HG03378 (cell line): ENCODE data around the gene MYOC.

Experiments used
- ATAC-seq: cut with Tn5 transposase; IDR thresholded peaks from one replicate; pipeline ENCODE4 v1.9.1; 2021; ENCODE audit warnings: mild to moderate bottlenecking, moderate library complexity; ENCODE audit not compliant: unreplicated experiment

Gene MYOC

DNA sequence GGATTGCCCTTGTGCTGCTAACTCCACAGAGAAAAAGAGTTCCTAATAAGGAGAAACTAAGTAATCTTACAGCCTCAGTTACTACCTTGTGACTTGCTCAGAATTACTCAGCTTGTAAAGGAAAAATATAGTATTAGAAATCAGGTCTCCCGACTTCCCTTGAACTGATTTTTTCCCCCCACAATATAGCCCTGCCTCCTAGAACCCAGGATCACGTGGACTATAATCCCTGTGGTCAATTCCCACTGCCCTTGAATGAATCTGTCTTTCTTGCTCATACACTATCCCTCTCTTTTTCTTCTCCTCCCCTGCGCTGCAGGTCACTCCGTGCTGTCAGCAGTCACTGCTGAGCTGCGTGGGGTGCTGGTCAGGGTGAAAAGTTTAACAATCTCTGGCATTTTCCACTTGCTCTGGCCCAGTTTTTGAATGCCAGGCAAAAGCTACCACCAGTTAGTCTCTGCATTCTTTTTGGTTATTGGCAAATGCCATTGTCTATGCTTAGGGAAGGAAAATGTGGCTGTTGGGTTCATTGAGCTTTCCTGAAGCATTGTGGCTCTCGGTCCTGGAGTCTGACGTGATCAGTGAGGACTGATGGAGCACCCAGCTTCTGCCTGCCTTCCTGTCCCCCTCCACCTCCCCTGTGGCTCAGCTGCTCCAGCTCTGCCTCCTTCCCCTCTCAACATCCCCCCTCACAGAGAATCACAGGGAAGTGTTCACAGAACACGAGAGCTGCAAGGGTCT, 1.9 kb upstream of the MYOC start:
- no peak for ATAC-seq

DNA sequence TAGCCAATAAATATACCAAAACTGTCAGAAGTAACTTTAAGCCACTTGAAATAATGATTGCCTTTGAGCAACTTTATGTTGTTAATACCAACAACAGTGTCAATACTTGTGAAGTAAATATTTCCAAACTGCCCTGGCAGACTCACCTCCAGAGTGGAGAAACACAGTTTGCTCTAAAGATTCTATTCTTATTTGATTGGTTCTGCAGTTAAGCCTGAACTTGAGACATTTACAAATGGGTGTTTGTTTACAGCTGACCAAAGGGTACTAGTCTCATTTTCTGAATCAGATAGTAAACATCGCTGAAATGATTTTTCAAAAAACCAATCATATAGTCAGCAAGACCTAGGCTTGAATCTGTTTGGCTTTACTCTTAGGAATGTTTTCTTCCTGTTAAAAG, 1.3 kb upstream of the MYOC start:
- no peak for ATAC-seq

DNA sequence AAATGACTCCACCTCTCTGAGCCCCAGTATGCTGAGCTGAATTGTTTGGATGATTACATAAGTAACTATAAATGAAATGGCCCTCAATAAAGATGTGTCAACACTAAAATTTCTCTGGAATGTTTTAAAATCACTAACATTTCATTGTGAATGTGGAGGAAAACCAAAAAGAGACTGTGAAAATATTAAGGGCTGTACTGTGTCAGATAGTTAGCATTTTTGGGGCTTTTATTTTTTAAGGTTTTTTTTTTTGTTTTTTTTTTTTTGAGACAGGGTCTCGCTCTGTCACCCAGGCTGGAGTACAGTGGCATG, 6.3 kb downstream of the MYOC start:
- ATAC-seq = no peak

DNA sequence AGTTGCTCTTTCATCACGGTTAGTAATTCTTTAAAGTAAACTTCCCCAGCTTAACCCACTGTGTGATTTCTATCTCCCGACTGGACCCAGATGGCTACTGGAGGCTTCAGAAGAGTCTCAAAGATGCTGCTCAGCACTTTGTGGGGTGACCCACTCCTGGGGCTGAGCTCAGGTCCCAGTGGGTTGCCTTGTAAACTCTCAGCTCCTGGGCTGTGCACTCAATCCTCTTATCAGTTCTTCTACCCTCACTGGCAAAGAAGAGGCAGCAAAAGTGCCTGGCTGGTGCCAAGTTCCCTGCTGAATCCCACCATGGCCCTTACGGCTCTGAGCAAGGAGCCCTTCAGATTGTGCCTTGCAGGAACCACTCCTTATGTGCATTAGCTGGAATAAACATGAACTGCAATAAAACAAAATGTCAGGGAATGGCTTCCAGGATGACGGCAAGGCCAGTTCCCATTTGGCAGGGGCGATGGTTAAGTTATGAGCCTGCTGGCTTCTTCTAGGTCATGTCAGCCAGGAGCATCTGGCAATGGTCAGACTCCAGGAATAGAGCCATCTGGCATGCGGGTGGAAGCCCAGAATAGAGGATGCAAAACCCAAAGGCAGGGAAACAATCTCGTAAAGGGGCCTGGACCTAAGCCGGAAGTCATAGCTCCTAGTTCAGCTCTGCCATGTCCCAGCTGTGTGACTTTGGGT, 6.8 kb downstream of the MYOC start:
- no peak for ATAC-seq

DNA sequence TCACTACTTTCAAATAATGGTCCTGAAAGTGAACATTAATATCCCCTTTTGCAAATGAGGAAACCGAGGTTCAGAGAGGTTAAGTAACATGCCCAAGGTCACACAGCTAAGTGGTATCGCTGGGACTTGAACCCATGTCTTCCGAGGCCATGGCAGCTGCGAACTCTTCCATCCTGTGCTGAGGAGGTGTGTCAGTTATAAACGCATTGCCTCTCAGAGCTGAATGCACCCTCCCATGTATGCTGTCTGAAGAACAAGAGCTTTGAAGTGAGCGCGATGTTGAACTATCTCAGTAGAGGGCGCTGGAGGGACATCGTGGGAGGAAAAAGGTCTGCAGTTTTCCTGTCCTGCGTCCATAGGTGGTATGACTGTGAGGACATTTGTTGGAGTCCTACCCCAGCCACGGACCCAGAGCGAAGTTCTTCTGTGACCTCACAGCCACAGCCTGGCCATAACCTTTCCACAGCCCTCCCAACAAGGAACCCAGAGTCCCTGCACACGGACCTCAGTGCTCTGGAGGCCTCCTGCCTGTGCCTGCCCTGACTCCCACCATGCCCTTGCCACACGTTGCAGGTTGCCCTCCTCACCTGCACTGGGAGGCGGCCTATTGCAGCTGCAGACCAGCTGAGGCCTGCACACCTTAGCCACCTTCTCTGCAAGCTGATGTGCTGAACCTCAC, 7.5 kb downstream of the MYOC start:
- ATAC-seq = peak; percentile 73

DNA sequence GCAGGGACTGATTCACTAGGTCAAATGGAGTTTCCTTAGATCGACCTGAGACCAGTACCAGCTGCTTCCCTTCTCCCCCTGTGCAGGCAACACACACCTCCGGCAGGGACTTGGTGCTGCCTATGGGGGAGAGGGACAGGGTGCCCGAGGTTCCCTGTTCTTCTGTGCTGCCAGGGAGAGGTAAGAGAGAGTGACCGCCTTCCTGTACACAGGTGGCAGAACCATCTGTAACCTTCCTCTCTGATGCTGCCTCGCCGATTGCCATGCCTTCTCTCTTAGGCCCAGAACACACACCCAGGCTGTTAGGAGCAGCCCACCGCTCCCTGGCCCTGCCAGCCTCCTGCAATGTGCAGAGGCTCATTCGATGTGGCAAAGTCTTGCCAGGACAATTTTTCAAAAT, 9.3 kb downstream of the MYOC start:
- no peak for ATAC-seq

DNA sequence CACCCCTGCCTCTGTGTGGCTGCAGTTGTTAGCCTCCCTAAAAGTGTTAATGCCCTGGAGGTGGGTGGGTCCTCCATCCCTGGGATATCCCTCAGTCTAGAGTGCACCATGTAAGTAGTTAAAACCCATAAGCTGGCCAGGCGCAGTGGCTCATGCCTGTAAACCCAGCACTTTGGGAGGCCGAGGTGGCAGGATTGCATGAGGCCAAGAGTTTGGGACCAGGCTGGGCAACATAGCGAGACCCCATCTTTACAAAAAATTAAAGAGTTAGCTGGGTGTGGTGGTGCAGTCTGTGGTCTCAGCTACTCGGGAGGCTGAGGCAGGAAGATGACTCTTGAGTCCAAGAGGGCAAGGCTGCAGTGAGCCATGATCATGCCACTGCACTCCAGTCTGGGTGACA, 10.3 kb downstream of the MYOC start:
- ATAC-seq = no peak

DNA sequence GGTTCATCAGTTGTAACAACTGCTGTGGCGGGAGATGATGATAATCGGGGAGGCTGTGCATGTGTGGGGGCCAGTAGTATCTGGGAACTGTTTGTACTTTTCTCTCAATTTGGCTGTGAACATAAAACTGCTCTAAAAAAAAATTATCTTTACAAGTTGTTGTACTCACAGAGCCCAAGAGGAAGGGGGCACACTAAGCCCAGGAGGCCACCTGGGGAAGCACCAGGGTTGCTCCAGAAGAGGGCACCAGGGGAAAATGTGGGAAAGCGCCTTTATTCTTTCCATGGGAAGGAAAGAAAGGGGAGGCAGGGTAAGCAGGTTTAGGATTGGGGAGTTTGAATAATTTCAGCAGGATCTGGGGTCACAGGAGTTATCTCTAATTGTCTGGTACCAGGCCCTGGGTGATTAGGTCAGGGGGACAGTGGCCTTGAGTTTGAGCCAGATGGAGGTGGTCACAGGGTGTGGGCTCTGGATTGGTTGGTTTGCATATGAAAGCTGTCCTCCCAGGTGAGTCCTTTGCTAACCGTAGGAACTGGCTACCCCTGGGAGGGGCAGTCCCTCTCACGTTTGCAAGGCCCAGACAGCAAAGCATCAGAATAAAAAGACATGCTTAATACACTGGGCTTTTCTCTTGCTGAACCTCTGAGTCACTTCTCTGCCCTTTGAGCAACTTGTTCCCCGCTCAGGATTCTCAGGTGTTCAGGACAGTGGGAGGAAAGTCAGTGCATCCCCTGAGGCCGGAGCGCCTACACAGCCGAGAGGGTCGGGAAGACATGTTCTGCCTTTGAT, 11.2 kb downstream of the MYOC start:
- no peak for ATAC-seq

DNA sequence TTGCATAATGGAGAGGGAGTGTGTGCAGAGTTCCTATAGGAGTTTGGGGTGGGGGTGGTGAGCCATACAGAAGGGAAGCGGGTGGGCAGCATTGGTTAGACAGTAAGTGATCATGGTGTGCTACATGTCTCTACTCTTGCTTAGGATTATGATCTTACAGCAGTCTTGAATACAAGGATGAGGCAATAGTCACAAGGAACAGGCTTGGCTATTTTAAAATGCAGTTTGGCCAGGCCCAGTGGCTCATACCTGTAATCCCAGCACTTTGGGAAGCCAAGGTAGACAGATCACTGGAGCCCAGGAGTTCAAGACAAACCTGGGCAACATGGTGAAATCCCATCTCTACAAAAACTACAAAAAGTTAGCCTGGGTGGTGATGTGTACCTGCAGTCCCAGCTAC, 12.3 kb downstream of the MYOC start:
- no peak for ATAC-seq

DNA sequence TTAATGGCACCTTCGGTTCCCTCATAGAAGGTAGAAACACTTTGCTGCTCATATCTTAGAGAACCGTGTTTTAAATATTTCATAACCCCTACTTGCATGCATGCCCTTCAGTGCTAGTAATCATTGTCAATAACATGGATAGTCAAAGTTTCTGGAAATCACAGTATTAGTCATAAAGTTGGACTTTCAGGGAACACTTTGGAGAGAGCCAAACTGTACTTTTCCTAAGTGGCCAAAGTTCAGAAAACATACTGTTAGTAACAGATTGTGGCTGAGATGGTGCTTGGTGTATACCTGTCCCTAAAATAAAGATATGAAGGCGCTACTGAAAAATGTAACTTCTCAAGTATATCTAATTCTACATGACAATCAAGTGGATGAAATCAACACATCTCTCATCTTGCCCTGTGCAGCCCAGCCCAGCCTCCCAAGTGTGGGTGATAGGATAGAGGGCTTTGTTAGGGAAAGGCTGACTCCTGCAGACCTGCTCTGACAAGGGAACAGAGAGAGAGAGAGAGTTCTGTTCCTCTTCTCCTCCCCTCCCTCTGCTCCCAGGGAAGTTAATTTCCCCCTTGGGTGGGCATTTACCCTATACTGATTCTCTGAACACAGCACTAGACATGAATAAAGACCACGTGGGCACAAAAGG, 14.4 kb downstream of the MYOC start:
- no peak for ATAC-seq

DNA sequence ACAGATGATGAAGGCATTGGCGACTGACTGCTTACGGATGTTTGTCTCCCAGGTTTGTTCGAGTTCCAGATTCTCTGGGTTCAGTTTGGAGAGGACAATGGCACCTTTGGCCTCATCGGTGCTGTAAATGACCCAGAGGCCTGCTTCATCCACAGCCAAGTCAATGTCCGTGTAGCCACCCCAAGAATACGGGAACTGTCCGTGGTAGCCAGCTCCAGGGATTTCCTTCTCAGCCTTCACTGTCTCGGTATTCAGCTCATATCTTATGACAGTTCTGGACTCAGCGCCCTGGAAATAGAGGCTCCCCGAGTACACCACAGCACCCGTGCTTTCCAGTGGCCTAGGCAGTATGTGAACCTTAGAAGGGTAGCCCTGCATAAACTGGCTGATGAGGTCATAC, 16.3 kb downstream of the MYOC start:
- no peak for ATAC-seq

DNA sequence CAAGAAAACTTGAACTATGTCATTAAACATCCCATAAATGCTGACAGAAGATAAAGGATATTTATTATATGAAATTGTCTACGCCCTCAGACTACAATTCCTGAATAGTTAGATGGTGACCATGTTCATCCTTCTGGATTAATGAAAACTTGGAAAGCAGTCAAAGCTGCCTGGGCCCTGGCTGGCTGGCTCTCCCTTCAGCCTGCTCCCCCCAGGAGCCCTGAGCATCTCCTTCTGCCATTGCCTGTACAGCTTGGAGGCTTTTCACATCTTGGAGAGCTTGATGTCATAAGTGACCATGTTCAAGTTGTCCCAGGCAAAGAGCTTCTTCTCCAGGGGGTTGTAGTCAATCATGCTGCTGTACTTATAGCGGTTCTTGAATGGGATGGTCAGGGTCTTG, 16.8 kb downstream of the MYOC start:
- no peak for ATAC-seq

DNA sequence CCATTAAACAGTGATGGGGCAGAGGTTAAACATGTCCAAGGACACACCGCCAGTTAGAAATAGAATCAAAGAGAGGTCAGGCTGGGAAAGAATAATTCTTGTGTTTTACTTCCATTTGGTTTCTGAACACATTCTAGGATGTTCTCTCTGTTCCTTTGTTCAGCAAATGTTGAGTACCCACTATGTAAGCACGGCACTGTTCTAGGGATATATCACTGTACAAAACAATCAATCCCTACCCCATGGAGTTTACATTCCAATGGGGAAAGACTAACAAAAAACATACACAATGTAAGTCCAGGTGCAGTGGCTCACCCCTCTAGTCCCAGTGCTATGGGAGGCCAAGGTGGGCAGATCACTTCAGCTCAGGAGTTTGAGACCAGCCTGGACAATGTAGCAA, 24.3 kb downstream of the MYOC start:
- ATAC-seq = no peak

DNA sequence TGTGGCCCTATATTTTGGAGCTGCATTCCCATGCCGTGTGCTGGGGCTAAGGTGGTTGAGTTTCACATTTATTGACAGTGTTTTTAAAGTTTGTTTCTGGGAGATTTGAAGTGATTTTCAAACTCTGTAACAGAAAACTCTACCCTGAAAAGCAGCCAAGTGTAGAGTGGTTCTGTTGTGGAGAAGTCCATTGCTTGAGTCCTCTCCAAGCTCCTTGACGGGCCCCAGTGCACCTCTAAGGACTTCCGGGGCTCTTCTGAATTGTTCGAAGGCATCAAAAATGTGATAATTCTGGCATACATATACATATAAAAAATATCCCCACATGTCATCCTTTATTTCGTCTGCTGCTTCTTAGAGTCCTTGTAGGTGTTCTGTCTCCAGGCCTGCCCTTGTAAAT, 25.5 kb downstream of the MYOC start:
- no peak for ATAC-seq

DNA sequence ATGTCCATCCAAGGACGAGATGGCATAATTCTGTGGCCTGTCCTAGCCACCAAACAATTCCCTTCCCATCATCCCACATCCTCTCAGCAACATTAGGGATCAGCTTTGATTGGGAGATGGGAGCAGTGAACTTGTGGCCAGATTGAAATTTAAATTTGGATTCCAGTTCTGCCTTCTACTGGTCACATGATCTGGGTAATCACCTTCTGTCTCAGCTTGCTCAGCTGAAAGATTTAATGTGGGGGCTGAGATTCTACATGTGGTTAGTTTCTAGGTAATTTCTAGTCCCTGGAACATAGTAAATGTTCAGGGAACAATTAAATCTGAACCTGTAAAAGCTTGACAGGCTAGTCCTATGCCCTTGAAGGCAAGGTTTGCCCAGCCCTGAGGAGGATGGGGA, 27.3 kb downstream of the MYOC start:
- no peak for ATAC-seq

DNA sequence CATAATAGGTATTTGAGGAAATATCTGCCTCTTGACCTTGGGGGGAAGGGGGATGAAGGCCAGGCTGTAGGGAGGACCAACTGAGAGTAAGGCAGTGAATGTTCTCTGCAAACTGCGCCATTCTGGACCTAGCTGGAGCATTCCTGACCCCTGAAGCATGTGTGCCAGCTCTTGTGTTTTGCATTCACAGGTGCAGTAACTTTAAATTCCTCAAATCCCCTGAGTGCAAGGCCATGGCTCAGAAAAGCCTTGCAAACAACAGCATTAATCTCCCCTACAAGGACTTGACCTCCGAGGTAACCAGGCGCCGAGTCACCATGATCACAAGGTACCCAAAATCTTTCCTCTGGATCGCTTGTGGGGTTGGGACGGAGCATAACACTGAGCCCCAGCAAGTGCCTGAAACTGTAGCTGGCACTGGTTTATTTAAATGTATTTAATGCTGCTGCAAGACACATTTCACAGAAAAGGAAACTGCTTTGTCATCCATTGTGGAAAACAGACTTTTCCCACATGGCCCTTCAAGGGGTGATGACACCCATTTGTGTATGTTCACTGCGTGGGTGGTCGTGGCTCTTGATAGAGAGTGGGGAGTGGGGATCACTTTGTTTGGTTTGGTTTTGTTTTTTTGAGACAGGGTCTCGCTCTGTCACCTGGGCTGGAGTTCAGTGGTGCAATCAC, 28.7 kb downstream of the MYOC start:
- ATAC-seq = no peak

DNA sequence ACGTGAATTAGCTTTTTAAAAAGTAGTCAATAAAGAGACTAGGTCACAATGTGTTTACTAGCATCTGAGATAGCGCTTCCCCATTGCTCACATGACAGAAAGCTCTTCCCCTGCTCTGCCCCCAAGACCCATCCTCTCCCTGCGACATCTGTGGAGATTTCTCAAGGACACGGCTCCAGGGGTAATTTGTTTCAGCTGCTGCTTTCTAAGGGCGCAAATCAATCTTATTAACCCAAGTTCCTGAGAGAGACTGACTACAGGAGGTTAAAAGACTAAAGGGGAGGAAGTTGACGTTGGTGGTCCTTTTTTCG, 30.4 kb downstream of the MYOC start, which contains the start of gene MYOCOS:
TSS of gene MYOCOS (plus strand) at position 92 of the 311 bp plus-strand sequence. CDS start 1,641 bp downstream, outside the sequence.
- no peak for ATAC-seq

DNA sequence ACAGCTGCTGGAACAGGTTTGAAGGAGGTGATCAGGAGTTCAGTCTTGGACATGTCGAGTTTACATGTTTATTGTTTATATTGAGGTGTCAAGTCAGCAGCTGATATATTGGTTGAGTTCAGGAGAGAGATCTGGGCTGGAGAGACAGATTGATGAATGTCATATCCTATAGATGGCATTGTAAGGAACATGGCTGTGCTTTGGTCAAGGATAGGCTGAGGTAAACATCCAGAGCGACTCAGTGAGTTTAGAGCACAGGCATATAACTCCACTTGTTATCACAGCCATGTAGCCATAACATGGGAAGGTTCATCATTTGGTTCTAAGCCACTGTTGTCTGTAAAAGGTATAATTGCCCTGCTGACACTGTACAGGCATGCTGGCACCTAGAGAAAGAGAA, 35.9 kb downstream of the MYOC start:
- ATAC-seq = no peak

DNA sequence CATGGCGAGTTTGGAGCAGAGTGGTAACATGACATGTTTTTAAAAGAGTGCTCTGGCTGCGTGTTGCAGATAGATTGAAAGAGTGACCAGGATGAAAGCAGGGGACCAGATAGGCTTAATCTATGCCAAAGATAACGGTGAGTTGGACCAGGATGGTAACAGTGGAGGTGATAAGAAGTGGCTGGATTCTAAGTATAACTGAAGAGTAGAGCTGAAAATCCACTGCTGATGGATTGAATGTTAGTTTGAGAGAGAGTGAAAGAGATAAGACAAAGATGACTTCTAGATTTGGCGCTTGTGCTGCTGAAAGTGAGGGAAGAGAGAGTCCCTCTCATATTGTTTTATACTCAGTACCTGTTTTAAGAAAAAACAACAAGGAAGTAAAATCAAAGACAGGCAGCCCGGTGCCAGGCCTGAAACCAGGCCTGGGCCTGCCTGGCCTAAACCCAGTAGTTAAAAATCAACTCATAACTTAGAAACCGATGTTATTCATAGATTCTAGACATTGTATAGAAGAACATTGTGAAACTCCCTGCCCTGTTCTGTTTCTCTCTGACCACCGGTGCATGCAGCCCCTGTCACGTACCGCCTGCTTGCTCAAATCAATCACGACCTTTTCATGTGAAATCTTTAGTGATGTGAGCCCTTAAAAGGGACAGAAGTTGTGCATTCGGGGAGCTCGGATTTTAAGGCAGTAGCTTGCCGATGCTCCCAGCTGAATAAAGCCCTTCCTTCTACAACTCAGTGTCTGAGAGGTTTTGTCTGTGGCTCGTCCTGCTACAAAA, 37.2 kb downstream of the MYOC start:
- ATAC-seq = peak; percentile 42

DNA sequence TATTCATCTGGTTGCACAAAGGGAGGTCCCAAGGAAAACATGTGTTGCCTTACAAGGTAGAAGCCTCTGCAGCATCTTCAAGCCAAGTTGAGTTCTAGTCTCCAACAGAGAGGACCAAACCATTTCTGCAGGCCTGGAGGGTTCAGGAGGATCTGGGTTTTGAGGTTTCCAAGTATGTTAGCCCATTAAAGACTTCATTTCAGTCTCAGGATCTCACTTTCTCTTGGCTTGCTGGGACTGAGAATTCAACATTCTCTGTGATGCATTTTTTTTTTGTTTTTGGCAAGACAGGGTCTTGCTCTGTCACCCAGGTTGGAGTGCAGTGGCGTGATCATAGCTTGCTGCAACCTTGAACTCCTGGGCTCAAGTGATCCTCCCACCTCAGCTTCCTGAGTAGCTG, 39.2 kb downstream of the MYOC start:
- ATAC-seq = no peak
